Measurements from ENCODE around the gene PPP1R17.
A peak's percentile ranks its signal among the peaks of the same experiment; 100 is the strongest.

PPP1R17 gene

DNA sequence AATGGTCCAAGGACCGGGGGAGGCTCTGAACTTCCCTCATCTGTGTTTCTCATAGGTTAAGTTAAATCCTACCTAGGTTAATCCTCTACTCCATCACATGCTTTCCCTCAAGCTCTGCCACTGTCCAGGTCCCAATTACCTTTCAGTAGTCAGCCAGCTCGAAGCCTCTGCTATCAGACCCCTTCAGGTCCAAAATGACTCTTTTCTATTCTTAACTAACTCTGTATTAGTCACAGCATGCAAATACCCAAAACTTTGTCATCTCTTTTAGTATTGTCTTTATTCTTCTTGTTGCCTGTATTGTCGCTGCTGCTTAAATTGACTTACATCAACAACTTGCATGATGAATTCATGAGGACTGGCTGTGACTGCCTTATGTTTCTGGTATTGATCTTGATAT lies 15.3 kb downstream of the PPP1R17 start:
- no peak for DNase-seq

DNA sequence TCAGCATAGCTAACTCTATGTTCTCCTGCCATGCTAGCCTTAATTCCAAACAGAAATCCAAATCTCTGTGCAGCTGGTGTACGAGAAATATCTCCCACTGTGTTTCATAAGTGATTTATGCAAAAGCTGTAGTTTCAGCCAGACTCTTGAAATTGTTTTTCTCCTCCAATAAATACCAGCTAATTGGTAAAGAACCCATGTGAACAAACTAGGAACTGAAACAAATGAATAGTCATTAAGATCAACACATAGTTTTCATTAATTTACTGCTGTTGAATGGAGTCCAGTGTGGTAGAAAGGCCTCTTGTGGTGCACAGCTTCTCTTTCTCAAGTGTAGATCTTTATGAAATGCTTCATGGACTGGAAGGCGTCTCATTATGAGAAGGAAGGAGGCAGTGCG lies 18.4 kb downstream of the PPP1R17 start:
- no peak for DNase-seq

DNA sequence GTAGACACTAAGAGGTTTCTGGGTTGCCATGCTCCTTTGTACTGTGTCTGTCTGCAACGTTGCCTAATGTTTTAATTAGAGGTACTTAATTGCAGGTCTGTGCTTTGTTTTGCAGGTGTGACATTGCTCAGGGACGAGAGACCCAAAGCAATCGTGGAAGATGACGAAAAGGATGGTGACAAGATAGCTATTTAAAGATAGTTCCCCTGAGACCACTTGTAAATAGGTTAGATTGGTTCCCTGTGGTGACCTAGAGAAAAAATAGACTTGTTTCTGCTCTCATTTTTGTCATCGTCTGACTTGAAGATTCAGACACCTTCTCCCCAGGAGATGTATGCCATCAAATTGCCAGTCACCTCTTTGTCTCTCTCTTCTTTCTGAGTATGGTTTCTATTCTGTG lies 20.1 kb downstream of the PPP1R17 start:
- DNase-seq = no peak

DNA sequence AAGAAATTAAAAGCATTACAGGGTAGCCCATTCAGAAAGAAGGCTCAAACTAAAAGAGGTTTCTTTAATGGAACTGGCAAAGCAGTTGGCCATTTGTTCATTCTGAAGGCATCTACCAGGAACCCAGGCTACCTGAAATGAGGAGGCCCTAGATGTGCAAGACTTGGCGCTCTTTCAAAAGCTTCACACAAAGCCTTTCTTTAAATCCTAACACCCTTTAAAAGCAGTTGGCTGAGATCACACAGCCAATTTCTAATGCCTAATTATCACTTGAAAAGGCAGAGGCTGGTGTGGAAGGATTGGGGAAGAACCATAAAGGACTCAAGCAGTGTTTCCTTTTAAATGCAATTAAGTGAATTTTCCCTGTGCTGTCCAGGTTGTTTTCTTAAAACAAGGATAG lies 23.2 kb downstream of the PPP1R17 start:
- DNase-seq = no peak

DNA sequence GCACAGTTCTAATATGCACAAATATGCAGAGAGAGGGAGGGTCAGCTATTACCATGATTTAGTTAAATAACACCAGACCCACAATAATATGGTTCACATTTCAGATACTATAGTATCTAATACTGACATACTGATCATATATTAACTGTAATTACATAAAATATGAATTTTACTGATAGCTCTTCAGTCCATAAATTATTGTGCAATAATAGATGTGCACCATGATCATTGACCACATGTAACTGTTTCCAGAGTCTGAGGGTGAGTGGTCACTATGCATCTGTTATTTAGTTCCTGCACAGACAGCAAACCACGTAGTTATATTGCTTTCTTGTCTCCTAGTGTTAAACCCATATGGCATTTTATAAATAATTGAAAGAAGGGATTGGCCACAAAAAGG lies 29.3 kb downstream of the PPP1R17 start:
- no peak for DNase-seq

DNA sequence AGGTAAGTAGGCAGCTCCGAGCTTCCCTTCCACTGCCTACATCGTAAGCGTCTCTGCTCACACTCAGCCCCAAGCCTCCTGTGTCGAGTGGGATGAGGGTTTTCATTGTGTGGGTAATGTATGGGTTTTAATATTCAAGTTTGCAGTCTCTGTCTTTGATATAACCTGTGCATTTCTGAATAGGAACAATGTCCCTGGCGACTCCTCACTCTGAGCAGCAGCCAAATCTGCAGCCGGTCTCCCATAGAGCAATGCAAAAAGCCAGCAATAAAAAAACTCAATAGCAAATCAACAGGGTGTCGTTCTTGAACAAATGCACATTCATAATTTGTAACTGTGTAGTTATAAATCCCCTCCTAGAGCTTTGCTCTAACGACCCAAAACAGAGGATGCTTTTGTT lies 33.4 kb downstream of the PPP1R17 start:
- peak; percentile 5 for DNase-seq

DNA sequence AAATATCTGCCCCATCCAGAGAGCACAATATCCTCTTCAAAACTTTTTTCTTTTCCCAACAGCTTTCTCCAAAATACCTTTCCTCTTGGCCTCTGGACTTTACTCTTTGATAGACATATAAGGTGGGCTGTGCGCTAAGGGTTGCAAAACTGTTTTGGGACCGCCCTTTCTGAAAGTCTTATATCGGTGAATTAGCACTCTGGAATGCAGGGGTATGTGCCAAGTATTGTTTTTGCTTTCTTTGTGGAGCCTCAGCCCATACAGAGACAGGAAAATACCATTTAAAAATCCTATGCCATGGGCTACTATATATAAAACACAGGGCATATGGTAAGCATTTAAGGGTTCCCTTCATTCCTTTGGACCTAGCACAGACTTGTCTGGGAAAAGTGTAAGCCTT lies 37.7 kb downstream of the PPP1R17 start:
- DNase-seq = no peak

DNA sequence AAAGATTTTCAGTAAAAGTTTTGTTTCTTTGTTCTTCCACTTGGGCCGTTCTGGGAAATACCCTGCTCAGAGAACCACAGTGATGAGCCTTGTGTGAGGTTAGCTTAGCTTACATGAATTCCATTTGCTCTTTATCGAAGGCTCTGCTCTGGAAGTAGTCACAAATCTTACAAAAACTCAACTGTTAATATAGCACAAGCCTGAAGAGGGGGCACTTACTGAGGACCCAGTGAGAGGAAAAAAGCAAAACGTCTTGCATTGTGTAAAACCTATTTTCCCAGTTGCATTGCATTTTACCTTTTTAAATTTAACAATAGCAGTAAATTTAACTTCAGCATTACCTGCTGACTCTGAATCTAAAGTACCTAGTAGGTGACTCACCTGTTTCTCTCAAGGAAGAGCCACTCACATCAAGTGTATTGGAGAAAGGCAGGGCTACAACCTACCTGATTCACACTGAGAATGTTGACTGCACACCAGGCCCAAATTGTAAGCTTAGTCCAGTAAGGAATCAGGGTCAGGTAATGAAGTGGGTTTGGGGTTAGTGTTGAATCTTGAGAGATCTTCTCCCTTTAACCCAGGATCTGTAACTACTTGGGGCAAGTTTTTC lies 42.3 kb downstream of the PPP1R17 start:
- no peak for DNase-seq

DNA sequence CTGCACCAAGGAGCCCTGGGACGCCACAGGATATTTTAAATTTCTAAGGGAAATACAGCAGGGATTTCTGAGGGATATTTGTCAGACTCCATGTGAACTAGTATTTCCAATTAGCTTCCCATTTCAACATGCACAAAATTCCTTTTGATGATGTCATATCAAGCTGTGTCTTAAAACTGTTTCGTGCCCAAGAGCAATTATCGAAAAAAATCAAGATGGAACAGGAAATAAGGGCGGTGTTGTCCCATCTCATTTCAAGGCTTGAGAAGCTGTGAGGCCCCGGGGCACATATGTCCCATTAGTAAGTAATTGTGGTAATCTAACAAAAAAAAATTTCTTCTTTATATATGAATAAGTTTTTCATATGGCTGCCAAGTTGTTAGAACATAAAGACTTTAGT lies 47.4 kb downstream of the PPP1R17 start:
- no peak for DNase-seq

DNA sequence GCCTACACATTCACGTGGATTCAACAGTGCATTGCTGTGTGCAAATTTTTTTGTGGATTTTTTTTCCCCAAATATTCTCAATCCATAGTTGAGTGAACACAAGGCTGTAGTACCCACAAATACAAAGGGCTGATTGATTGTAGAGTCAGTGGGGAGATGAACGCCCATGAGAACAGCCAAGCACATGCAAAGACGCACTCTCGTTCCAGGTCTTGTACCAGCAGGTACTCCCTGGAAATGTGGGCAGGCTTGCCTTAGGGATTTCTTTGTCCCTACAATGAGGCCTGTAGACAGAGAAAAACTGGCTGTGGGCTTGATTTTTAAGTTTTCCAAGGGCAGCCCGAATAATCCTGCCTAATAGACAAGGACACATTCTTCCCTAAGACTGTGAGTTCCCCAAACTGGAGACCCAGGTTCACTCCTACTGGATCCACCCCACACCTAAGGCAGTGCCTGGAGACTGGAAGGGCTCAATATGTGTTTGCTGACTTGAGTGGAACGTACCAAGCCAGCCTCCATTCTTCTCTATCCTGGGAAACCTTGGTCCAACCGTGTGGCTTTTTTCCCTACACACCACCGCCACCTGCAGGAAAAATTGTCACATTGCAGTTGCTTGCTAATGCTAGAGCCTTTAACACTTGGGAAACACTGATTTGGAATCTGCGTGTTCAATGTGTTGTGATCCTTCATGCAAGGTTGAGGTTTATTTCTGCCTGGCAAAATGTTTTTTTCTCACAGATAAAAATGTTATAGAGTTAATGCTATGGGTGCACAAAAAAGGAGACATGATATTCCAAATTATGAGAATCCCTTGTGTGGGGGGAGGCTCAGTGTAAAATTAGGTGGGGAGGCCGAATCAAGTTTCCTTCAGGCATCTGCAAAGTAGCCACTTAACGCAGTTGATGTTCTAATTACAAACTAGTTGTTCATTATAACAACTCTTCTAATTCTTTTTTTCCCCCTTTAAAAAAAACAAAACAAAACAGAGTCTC lies 49.3 kb downstream of the PPP1R17 start:
- peak; percentile 41 for DNase-seq

DNA sequence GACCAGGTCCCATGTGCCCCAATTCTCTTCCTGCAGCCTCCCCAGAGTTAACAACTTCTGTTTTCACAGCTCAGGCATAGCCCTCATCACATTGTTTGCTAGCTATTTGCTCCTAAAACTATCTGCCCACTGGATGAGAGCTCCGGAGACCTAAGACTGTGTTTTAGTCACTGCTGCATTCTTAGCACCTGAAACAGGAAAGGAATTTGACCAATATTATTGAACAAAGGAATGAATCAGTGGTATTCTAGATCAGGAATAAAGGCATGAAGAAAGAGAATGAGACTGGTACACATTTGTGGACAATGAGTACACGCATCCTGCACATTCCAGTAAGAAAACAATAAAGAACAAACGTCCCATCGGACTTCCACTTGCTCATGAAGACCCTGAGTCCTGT lies 54.8 kb downstream of the PPP1R17 start:
- DNase-seq = no peak

DNA sequence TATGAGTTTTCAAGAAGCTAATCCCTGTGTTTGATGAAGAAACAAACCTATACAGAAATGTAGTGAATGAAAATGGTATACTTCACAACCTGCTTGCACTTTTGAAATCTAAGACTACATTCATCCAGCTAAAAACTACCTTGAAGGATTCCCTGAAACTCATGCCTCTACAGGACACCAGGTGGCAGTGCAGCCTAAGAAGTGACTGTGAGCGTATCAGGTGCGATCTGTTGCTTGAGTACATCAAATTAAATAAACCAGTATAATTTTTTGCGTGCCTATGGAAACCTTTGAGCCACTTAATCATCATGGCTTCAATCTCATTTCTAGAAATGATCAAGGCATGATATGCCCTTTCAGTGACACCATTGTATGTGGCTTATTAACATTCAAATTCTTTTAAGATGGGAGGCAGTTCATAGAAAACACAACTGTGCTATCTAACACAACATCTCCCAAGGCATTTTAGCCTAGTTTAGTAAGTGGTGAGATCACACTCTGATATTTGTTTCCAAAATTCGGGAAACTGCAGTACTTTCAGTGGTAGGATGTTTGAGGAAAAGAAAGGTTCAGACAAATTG lies 57.4 kb downstream of the PPP1R17 start:
- peak; percentile 11 for DNase-seq

DNA sequence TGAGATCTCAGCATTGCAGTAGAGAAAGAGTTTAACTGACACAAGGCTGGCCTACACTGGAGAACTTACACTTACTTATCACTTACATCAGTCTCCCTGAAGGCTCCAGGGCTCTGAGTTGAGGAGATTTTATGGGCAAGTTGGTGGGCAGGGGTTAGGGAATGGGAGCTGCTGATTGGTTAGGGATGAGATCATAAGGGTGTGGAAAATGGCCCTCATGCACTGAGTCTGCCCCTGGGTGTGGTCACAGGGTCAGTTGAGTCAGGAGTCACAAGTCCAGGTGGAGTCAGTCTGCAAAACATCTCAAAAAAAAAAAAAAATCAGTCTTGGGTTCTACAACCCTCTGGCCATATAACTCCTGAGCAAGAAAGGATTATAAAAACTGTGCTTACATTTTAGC lies 60.5 kb downstream of the PPP1R17 start:
- DNase-seq = no peak

DNA sequence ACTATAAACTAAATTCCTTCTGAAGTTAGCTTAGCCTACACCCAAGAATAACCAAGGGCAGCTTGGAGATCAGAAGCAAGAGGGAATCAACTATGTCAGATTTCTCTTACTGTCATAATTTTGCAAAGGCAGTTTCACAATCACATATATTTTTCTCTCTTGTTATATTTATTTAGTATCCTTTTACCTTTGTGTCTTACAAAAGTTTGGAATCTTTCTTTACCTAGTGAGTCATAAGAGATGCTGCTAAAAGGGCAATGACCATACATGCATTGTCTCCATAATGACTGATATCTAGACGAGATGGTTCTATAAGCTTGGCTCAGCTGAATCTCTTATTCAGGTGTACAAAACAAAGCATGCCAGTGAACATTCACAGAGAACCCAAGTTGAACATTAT lies 61.1 kb downstream of the PPP1R17 start:
- DNase-seq = no peak

DNA sequence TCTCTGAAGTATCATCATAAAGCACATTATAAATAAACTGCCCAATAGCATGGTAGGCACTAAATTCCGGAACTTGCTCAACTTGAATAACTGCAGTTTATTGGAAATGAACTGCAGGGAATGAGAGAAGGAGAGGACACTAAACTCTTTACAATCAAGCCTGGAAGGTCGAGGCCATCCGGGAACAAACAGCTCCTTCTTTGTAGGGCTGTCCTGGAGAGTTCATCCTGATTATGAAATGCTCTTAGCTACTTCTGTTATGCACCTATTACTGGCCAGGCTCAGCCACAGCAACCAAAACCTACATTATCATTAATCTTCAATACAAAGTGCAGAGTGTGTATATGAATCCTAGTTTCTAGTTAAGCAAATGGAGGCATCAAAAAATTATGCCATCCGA lies 64.7 kb downstream of the PPP1R17 start:
- no peak for DNase-seq

All from NCI-H2081 treated with DMSO at 0.1 percent for 48 hours (cell line).